ENCODE measurements around the gene CES3.
"Not testable (repeated sequence)": the region's sequence is repeated elsewhere in the genome, so short reads cannot be mapped to it uniquely, and the experiment has no call there.

CES3 gene

GRCh38 chr16:66927918-66928649 lies 33.0 kb upstream of the CES3 start:
- no peak for DNase-seq

GRCh38 chr16:66928702-66929388 lies 32.2 kb upstream of the CES3 start:
- no peak for DNase-seq

GRCh38 chr16:66930189-66930588 lies 30.9 kb upstream of the CES3 start:
- no peak for DNase-seq

- DNase-seq: no peak
Observed at GRCh38 chr16:66931665-66932064, 29.4 kb upstream of the CES3 start.

GRCh38 chr16:66932076-66932475 lies 29.0 kb upstream of the CES3 start:
- DNase-seq: no peak

GRCh38 chr16:66933776-66934137 lies 27.3 kb upstream of the CES3 start:
- no peak for DNase-seq

DNA sequence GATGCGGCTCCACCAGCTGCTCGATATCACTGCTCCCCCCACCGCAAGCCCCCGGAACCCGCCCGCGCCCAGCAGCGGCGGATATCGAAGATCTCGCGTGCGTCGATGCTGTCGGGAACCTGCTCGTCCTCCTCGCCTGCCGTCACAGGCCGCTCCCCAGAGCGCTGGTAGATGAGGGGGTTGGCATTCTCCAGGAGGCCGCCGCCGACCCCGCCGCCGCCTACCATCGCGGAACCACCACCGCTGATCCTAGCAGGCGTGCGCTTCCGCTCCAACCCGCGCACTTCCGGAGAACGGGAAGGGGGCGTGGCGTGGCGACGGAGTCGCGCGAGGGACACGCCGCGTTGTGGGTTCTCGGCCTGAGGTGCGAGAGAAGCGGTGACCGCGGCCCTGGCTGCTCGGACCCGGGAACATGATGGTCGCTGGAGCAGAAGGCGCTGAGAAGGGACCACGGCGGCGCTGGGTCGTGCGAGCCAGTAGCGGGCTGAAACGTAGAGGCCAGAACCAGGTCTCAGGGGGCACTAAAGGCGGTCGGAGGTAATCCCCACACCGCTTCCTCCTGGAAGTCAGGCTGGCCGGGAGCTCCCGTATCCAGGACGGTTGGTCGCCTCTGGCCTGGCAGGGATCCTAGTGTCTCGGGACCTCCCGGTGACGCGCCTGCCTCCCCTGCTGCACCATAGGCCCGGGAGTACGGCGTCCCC lies 26.8 kb upstream of the CES3 start, which contains the start of gene CIAO2B:
TSS of gene CIAO2B (minus strand) at position 265 of the 701 bp plus-strand sequence. CDS start at position 227, 38 bp downstream.
- peak; percentile 66 for DNase-seq

DNA sequence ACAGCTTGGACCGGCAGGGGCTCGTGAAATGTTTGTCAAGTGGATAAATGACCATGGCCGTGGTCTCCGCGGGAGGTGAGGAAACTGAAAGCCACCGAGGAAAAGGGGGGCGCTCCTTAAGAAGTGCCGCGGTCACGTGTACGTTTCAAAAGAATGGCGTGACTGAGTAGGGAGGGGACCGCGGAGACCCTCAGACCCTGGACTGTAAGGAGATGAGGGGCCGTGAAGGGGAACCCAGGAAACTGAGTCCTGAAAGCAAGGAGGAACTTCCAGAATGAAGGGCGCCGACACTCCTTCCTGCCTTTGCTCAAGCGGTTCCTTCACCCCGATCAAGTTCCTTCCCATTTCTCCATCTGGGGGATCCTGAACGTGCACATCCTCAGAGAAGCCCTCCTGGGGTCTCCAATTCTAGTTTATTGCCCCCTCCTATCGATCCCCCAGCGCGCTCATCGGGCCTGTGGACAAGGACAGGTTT lies 26.2 kb upstream of the CES3 start:
- DNase-seq: not testable (repeated sequence)

DNA sequence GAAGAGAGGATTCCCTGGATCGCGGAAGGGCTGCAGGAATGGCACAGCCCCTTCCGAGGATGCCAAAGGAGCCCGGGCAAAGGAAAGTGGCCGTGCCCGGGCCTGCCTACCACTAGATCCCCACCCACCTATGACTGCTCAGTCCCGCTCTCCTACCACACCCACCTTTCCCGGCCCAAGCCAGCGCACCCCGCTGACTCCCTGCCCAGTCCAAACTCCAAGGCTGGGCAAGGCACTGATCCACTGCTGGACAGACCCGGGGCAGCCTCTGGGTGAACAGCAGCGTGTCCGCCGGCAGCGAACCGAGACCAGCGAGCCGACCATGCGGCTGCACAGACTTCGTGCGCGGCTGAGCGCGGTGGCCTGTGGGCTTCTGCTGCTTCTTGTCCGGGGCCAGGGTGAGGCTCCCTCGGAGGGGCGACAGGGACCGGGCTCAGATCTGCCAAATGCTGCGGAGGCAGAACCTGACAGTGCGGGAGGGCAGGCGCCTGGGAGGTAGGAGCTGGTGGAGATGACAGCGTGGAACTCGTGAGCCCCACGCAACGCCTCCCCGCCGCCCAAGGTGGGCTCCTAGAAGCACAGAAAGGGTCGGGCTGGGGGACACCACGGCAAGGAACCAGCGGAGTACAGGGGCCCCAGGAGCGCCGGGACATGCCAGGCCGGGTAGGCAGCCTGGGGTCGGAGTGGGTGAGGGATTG lies 25.6 kb upstream of the CES3 start, which contains the start of gene CES2:
TSS of gene CES2 (plus strand) at position 203 of the 698 bp plus-strand sequence. CDS start at position 323, 120 bp downstream.
- no peak for DNase-seq

- DNase-seq: no peak
Observed at GRCh38 chr16:66936462-66936861, 24.6 kb upstream of the CES3 start.

DNA sequence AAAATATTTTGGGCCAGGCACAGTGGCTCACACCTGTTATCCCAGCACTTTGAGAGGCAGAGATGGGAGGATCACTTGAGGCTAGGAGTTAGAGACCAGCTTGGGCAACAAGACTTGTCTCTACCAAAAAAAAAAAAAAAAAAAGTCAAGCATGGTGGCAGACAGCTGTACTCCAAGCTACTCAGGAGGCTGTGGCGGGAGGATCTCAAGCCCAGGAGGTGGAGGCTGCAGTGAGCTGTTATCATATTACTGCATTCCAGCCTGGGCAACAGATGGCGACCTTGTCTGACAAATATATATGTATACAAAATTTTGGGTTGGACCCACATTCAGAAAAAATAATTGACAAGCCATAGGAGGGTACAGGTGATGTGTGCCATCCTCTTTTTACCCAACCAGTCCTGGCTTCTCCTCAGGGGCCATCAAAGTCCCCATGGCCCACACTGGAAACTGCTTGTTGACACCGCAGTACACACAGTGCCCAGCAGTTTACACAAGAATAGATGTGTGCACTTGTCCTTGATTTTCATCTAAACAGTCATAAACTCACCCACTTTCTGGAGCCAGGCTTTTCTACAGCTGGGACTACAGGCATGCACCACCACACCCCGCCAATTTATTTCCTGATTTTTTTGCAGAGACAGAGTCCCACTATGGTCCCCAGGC lies 24.0 kb upstream of the CES3 start:
- no peak for DNase-seq

- DNase-seq: no peak
Observed at GRCh38 chr16:66937725-66938337, 23.2 kb upstream of the CES3 start.

GRCh38 chr16:66939366-66939765 lies 21.7 kb upstream of the CES3 start:
- no peak for DNase-seq

GRCh38 chr16:66940236-66940635 lies 20.8 kb upstream of the CES3 start:
- no peak for DNase-seq

DNA sequence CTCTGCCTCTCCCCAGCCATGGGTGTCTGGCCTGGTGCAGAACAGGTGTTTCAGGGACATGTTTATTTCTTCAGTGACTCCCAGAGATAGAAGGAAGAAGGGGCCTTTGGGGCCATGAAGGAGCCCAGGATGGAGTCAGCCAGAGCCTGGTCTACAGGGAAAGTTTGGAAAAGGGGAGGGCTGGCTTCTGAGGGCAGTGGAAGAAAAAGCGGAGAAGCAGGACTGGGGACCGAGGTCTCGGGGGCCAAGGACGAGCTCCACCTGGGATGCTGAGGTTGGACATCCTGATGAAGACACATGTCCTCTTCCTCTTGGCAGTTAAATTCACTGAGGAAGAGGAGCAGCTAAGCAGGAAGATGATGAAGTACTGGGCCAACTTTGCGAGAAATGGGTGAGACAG lies 18.1 kb upstream of the CES3 start:
- no peak for DNase-seq

DNA sequence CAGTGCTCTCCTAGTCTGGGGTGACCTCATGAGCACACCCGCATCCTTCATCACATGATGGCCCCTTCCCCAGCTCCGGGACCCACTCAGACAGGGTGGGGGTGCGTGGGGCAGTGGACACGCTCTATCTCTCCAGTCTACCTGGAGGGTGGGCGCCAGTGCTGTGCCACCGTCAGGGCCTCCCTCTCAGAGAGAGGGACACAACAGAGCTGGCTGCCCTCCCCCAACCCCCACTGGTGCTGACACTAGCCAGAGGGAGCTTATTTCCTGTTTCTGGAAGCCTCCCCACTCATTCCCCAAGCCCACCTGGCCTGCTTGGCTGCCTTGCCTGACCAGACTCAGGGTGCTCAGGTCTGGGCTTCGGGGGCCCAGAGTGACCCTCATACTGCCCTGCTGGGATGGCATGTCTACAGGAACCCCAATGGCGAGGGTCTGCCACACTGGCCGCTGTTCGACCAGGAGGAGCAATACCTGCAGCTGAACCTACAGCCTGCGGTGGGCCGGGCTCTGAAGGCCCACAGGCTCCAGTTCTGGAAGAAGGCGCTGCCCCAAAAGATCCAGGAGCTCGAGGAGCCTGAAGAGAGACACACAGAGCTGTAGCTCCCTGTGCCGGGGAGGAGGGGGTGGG lies 17.5 kb upstream of the CES3 start:
- DNase-seq: no peak

DNA sequence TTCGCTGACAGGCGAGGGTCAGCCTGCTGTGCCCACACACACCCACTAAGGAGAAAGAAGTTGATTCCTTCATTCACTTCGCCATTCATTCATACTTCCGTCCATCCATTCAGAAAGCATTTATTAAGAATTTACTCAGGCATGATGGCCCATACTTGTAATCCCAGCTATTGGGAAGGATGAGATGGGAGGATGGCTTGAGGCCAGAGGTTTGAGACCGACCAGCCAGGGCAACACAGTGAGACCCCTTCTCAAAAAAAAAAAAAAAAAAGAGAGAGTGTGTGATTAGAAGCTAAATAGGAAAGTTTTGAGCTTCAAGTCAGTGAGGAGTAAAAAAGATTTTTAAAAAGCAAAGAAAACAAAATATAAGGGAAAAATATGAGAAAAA lies 17.0 kb upstream of the CES3 start:
- no peak for DNase-seq

- not testable (repeated sequence) for DNase-seq
Observed at GRCh38 chr16:66944971-66945370, 16.1 kb upstream of the CES3 start.

- DNase-seq: no peak
Observed at GRCh38 chr16:66945939-66946338, 15.1 kb upstream of the CES3 start.

- DNase-seq: no peak
Observed at GRCh38 chr16:66946541-66946940, 14.5 kb upstream of the CES3 start.

DNA sequence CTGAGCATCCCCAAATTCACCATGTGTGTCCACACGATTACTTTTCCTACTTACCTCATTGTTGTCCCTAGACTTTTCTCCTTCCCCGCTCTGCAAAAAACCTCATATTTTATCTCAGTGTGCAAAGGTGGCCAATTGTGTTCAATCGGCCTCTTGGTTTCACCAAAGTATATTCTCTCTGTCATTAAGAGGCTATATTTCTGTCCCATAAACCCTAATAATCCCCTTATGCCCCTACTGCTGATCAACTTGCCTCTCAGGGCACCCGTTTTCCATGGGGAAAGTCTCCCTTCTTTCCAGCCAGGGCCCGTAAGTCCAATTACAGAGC lies 14.1 kb upstream of the CES3 start:
- no peak for DNase-seq

Data from NCI-H1105 (cell line).